Endothelial cell of umbilical vein (primary cell): Measurements from ENCODE around the gene UBASH3B. TPM values are rescaled to one million over a fixed set of nuclear protein-coding genes. Genes with fewer than 3 reads are reported as not detected.

Experiments
- BruUV-seq: library from RNA; stranded (reverse); fragments of 400-500 nt; replicated peaks from 2 replicates; lab custom pipeline; 2021; lab: Mats Ljungman, UMichigan
- CTCF ChIA-PET: fragments of 300-600, 350-600 bp; sonication (Branson Sonifier 250); formaldehyde crosslinking; loops from one replicate; lab custom pipeline; 2021; ENCODE audit warnings: antibody characterized with exemption, inconsistent platforms; lab: Charles Lee
- POLR2A ChIA-PET: fragments of 300-600, 350-600 bp; sonication (Branson Sonifier 250); formaldehyde crosslinking; loops from one replicate; lab custom pipeline; 2021; ENCODE audit warnings: antibody characterized with exemption, inconsistent platforms; lab: Charles Lee
- DNase-seq: peaks from one replicate; pipeline ENCODE4 v3.0.0-alpha.2; 2011; ENCODE audit warnings: low read depth, low spot score
- FAIRE-seq: peaks from 2 replicates; lab custom pipeline; 2011; peaks lifted over from hg19 to GRCh38; lab: Jason Lieb, UNC
- H2AFZ ChIP-seq: 2 replicates; pipeline ENCODE4 v1.6.0; 2012; ENCODE audit warnings: low read depth, low read length, control low read depth, inconsistent platforms
- H3K27ac ChIP-seq: 2 replicates; pipeline ENCODE4 v1.5.1; 2011; ENCODE audit warnings: low read depth, mild to moderate bottlenecking, control low read depth, low read length, moderate library complexity; ENCODE audit not compliant: insufficient read depth
- H3K27me3 ChIP-seq, 2 experiments: 2 replicates each; pipeline versions ENCODE4 v1.6.0 to v1.6.1; 2011; ENCODE audit warnings: low read length in 2 of 2, mixed read lengths in 1 of 2; ENCODE audit not compliant: control insufficient read depth in 2 of 2, insufficient read depth in 2 of 2
- H3K36me3 ChIP-seq, 2 experiments: 2 replicates in 1 of 2; 3 replicates in 1 of 2; pipeline ENCODE4 v1.5.1; 2011; ENCODE audit warnings: low read length in 2 of 2, mild to moderate bottlenecking in 1 of 2, moderate library complexity in 1 of 2; ENCODE audit not compliant: control insufficient read depth in 2 of 2, insufficient read depth in 2 of 2; ENCODE audit errors: extremely low read depth in 1 of 2
- H3K4me1 ChIP-seq: 3 replicates; pipeline ENCODE4 v1.5.1; 2011; ENCODE audit warnings: mild to moderate bottlenecking, low read length; ENCODE audit not compliant: control insufficient read depth, insufficient read depth; ENCODE audit errors: extremely low read depth
- H3K4me2 ChIP-seq: 2 replicates; pipeline ENCODE4 v1.6.1; 2011; ENCODE audit warnings: low read length, control low read depth, mixed read lengths; ENCODE audit not compliant: insufficient read depth
- H3K4me3 ChIP-seq, 3 experiments: fragments of 200-600 bp in 1 of 3; sonication (generic), shearing (Covaris generic) in 1 of 3; replicated peaks in 1 of 3; 2 replicates each; pipeline ENCODE4 v1.5.1; 2011 to 2016; ENCODE audit warnings: control low read depth in 3 of 3, low read length in 3 of 3, mild to moderate bottlenecking in 2 of 3, inconsistent platforms in 1 of 3, low read depth in 1 of 3, moderate library complexity in 1 of 3; ENCODE audit not compliant: insufficient read depth in 1 of 3
- H3K79me2 ChIP-seq: 2 replicates; pipeline ENCODE4 v1.6.0; 2012; ENCODE audit warnings: low read length, inconsistent platforms; ENCODE audit not compliant: control insufficient read depth, insufficient read depth
- H3K9ac ChIP-seq: replicated peaks from 2 replicates; pipeline ENCODE3; 2011; ENCODE audit warnings: low read length, control low read depth; ENCODE audit not compliant: insufficient read depth; ENCODE audit errors: extremely low read depth
- H3K9me1 ChIP-seq: replicated peaks from 3 replicates; pipeline ENCODE4 v1.6.0; 2011; ENCODE audit warnings: mild to moderate bottlenecking, low read length; ENCODE audit not compliant: control insufficient read depth, insufficient read depth; ENCODE audit errors: extremely low read depth
- H3K9me3 ChIP-seq: replicated peaks from 2 replicates; pipeline ENCODE4 v1.5.1; 2012; ENCODE audit warnings: low read length, inconsistent platforms; ENCODE audit not compliant: control insufficient read depth, insufficient read depth
- H4K20me1 ChIP-seq: replicated peaks from 2 replicates; pipeline ENCODE3; 2011; ENCODE audit warnings: mild to moderate bottlenecking, low read length; ENCODE audit not compliant: control insufficient read depth, insufficient read depth; ENCODE audit errors: extremely low read depth
- CTCF ChIP-seq, 2 donors: IDR thresholded peaks; 1 replicate in 1 of 2; 2 replicates in 1 of 2; pipeline ENCODE4 v1.5.1; 2011; ENCODE audit warnings: low read length in 2 of 2, mild to moderate bottlenecking in 2 of 2, moderate library complexity in 2 of 2, control low read depth in 1 of 2, inconsistent platforms in 1 of 2, low read depth in 1 of 2; ENCODE audit not compliant: insufficient read depth in 1 of 2; ENCODE audit errors: extremely low read depth in 1 of 2
- EZH2 ChIP-seq: IDR thresholded peaks from 2 replicates; pipeline ENCODE4 v1.6.1; 2012; ENCODE audit warnings: borderline replicate concordance, low read depth, mild to moderate bottlenecking, moderate library complexity, low read length, inconsistent platforms; ENCODE audit not compliant: severe bottlenecking
- FOS ChIP-seq: IDR thresholded peaks from 2 replicates; pipeline ENCODE4 v1.6.1; 2011; ENCODE audit warnings: mild to moderate bottlenecking, low read length, moderate library complexity, borderline replicate concordance; ENCODE audit not compliant: insufficient read depth
- GATA2 ChIP-seq: IDR thresholded peaks from 2 replicates; pipeline ENCODE4 v1.7.0; 2011; ENCODE audit warnings: low read depth, mild to moderate bottlenecking, moderate library complexity, mixed read lengths, low read length; ENCODE audit not compliant: insufficient read length, insufficient read depth
- JUN ChIP-seq: IDR thresholded peaks from 2 replicates; pipeline ENCODE4 v1.6.1; 2011; ENCODE audit warnings: borderline replicate concordance, low read depth; ENCODE audit not compliant: insufficient read length, insufficient read depth
- MYC ChIP-seq: IDR thresholded peaks from one replicate; pipeline ENCODE4 v1.6.1; 2011; ENCODE audit warnings: mild to moderate bottlenecking, low read depth, low read length
- POLR2A ChIP-seq: IDR thresholded peaks from 2 replicates; pipeline ENCODE4 v1.6.1; 2012; ENCODE audit warnings: low read depth, mild to moderate bottlenecking, control low read depth, low read length
- POLR2AphosphoS5 ChIP-seq: IDR thresholded peaks from 2 replicates; pipeline ENCODE4 v1.6.1; 2012; ENCODE audit warnings: low read depth, mild to moderate bottlenecking, control low read depth, low read length, moderate library complexity; ENCODE audit not compliant: insufficient read depth
- dilution Hi-C: fragments of 300-500 bp; cut with MboI; formaldehyde crosslinking; loops from one replicate; pipeline ENCODE4 v1.15.0; 2019; ENCODE audit warnings: low sequenced_read_pairs; ENCODE audit not compliant: extremely low pct_ligation_motif_present
- intact Hi-C: fragments of 100-400 bp; cut with micrococcal nuclease; formaldehyde crosslinking; loops from one replicate; pipeline ENCODE4 v1.10.0; 2022
- polyA plus RNA-seq, 4 experiments: library from polyadenylated mRNA; depleted of rRNA in 3 of 4; stranded (reverse) in 3 of 4; unstranded in 1 of 4; fragments of >200 nt; gene quantifications; 2 replicates each; pipeline versions ENCODE4 v1.2.1 to v1.2.3, GENCODE V29; 2011 to 2012; ENCODE audit warnings: missing spikeins in 1 of 4
- total RNA-seq: library from RNA; stranded (reverse); gene quantifications from 2 replicates; pipeline ENCODE4 v1.2.3, GENCODE V29; 2021
- TF ChIP-seq, protein P1 (sequence below): IDR thresholded peaks from 2 replicates; pipeline ENCODE4 v1.6.1; 2011; ENCODE audit not compliant: insufficient read depth, insufficient read length

The UBASH3B gene
- total and polyA plus RNA-seq, 2 donors (not counting 3 experiments of a cell fraction or from before 2014, with no cell fraction given) = 23.7 to 38.1 TPM

DNA sequence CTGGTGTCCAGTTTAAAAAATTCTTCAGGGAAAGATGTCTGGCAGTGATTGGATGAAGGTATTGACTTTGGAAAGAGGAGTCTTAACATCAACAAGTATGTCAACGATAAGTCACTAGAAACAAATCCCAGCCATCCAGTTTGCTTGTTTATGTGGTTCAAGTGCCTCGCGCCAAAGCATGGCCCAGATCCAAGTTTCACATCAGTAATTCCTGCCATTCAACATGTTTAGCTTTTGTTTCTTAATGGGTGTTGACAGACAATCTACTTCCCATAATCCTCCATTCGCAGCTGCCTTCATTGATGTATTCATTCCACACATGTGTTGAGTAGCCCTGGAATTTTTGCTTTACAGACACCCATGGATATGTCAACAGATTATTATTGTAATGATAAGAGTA lies 77.8 kb downstream of the UBASH3B start:
- CTCF ChIA-PET = interaction anchor here (0.7 to 3.6 kb wide), 13 partner anchors 11 to 104 kb away, joined by 3 to 23 read pairs (median 4); partner anchors contain the start of gene UBASH3B

More for the DNA sequence above, 77.8 kb downstream of the UBASH3B start:
- Histone ChIP-seq H3K9me1 (no peaks in the 10 kb centered on the region), H3K4me2 (peak overlapping the region; percentile 33), H3K27ac (peak overlapping the region; percentile 69), H3K4me1 (peaks cover 59% of the 10 kb centered on the region), H3K9me3 (no peaks in the 10 kb centered on the region), H3K27me3 (no peaks in the 10 kb centered on the region), H3K36me3 (no peaks in the 10 kb centered on the region), H4K20me1 (no peaks in the 10 kb centered on the region), H2AFZ (no peak overlapping the region), H3K4me3 (no peak overlapping the region), H3K9ac (no peak overlapping the region), H3K79me2 (no peaks in the 10 kb centered on the region)
- DNase-seq (peak; percentile 99), FAIRE-seq (peak; percentile 94)
- TF ChIP-seq POLR2AphosphoS5 = peak; percentile 66
- TF ChIP-seq POLR2A = peak; percentile 20
- TF ChIP-seq FOS = no peak
- TF ChIP-seq JUN = peak; percentile 10
- no peak for TF ChIP-seq MYC
- no peak for TF ChIP-seq EZH2
- TF ChIP-seq, protein P1, sequence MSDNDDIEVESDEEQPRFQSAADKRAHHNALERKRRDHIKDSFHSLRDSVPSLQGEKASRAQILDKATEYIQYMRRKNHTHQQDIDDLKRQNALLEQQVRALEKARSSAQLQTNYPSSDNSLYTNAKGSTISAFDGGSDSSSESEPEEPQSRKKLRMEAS = peak; percentile 4
- no peak for TF ChIP-seq CTCF (IDR thresholded peaks at IDR 0.05; ENCODE audit: extremely low read depth in 1 of 2, insufficient read depth in 1 of 2, low read depth in 1 of 2, low read length in 2 of 2)
- no peak for TF ChIP-seq GATA2
- POLR2A ChIA-PET = no interaction called here
- intact Hi-C loops (loop anchor here (1.0 to 5.0 kb wide), 4 partner anchors 9 to 77 kb away; no protein-coding TSS in a partner anchor), dilution Hi-C loops (no loop called here)
- no TSS peak for BruUV-seq
